Iris pigment epithelial cell (primary cell): Measurements from ENCODE around the gene TMEM18.
"Not testable (repeated sequence)": the region's sequence is repeated elsewhere in the genome, so short reads cannot be mapped to it uniquely, and the experiment has no call there.

Experiments used
- DNase-seq: peaks from one replicate; pipeline ENCODE4 v3.0.0-alpha.2; 2011; ENCODE audit warnings: low read depth

Gene TMEM18

GRCh38 chr2:693606-694005 is 16.4 kb upstream of the TMEM18 start:
- peak; percentile 20 for DNase-seq

DNA sequence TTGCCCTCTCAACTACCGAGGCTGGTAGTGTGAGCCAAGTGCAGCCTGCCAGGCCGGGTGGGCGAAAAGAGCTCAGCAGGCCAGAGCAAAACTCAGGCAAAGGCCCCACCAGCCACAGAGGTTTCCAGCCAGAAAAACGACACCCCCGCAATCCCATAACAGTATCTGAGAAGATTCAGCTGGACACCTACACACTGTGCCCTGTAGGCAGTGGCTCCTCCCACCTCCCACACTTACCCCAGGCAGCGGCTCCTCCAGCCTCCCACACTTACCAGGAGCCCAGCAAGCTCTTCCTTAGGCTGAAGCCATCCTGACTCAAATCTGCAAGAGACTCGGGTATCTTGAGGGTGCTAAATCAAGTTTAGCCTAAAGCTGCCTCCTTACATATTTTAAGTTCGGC is 15.6 kb upstream of the TMEM18 start:
- no peak for DNase-seq

GRCh38 chr2:691821-692761 is 14.9 kb upstream of the TMEM18 start:
- DNase-seq = no peak

DNA sequence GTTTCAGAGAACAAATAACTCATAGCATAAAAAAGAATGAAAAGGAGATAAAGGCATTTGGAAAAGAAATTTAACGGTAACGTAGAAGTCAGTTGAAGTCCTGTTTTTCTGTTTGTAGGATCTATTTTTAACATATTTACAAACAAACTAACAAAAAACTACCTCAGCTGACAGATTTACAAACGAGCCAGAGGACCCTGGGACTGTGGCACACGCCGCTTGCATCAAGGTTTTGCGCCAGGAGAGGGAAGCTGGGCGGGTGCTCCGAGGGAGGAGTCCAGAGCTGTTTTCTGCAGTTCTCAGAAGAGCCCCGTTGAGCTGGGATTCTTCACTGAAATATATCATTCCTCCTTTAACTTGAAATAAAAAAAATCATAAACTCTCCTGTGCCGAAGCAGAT is 13.6 kb upstream of the TMEM18 start:
- no peak for DNase-seq

DNA sequence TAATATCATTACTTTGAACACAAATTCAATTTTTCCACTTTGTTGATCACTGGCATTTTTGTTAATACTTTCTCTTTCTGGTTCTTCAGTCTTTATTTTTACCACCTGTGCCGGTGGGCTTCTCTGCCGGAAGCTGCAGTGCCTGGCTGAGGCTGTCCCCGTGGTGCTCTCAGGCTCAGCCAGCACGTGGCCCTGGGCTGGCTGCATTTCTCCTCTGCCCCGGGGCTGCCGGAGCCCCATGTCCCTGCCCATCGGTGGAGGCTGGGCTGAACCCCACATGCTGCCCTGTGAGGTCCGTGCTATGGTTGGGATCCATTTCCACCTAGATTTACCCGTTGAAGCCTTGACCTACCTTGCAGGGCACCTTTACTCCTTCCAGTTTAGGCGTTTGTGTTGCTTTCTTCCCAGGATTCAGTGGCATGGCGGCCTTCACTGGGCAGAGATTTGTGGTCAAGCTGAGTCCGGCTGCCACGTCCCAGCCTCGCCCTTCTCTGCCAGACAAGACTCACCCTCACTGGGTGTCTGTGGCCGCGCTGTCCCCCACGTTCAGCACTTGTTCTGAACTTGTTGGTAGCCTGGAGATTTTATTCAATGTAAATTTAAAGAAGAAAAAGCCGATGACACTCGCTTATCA is 12.8 kb upstream of the TMEM18 start:
- DNase-seq = no peak

- no peak for DNase-seq
Measured at GRCh38 chr2:689237-689636, 12.0 kb upstream of the TMEM18 start.

- no peak for DNase-seq
Measured at GRCh38 chr2:688504-689076, 11.4 kb upstream of the TMEM18 start.

DNA sequence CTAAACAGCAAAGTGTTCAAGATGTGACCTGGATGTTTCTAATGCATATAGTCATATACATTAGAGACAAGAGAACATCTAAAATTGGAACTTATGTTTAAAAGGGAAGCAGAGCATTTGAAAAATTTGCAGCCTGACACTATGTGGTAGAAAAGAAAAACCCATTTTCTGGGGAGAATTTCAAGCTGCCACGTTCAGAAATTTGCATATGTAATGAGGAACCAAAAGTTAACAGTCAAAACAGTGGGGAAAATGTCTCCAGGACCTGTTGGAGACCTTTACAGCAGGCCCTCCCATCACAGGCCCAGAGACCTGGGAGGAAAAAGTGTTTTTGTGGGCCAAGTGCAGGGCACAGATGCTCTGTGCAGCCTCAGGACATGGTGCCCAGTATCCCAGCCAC is 8.2 kb upstream of the TMEM18 start:
- no peak for DNase-seq

GRCh38 chr2:684913-685312 is 7.7 kb upstream of the TMEM18 start:
- not testable (repeated sequence) for DNase-seq

DNA sequence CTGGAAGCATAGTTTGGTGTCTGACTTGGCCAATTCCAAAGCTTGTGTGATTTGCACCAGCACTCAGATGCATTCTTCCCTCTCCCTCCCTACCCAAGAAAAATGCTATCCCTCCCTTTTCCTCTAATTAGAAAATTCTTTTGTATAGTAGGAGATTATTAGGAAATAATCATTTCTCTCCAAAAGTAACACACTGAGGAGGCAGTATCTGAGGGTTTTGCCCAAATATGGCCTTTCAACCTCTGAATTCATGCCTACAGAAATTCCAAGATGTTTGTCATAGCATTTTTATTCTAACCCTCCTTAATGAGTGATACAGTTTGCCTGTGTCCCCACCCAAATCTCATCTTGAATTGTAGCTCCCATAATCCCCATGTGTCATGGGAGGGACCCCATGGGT is 5.0 kb upstream of the TMEM18 start:
- DNase-seq = no peak

DNA sequence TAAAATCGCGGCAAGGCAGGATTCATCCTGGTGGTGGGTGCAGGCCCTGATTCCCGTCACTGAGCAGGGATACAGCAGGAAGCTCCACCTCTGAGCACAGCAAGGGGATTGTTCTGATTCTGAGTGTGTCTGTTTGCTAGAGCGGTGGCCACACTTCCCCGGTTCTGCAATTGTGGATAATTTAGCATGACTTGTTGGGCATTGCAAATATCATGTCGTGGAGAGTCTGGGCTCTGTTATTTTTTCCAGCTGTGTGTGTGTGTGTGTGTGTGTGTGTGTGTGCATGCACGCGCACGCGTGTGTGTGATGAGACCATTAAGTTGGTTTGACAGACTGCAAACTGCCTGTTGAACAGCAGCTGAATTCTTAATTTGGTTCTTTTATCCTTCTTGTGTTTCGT is 4.1 kb upstream of the TMEM18 start:
- no peak for DNase-seq

DNA sequence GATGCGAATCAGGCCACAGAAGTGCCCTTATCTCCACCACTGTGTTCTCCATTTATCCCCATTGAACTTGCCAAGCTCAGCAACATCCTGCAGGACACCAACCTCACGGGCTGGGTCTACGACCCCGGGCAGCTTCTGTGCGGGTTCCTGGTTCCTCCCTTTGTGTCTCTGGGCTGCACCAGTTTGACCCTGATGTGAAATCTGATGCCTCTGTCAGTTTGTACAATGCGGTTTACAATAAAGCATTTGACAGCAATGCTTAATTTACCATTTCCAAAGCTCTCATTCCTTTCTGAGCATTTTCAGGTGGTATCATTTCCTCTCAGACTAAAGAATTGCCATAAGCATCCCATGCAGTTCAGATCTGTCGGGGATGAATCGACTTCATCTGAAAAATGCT is 3.3 kb upstream of the TMEM18 start:
- no peak for DNase-seq

DNA sequence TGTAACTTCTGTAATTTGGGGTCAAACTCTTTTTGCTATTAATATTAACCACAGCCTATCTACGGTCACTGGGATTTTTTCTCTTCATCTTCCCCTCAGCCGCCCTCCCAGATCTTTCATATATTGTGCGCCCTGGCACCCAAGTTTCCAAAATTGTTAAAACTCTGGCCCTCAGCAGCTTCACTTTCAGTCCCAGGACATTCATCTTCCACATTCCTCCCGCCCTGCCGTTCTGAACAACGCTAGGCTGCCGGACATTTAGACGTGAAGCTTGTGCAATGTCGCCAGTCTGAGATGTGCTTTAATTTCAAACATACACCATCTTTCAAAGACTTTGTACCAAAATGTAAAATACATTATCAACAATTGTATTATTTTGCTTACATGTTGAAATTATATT is 1.8 kb upstream of the TMEM18 start:
- no peak for DNase-seq

- no peak for DNase-seq
Measured at GRCh38 chr2:677959-678550, 849 bp upstream of the TMEM18 start.

DNA sequence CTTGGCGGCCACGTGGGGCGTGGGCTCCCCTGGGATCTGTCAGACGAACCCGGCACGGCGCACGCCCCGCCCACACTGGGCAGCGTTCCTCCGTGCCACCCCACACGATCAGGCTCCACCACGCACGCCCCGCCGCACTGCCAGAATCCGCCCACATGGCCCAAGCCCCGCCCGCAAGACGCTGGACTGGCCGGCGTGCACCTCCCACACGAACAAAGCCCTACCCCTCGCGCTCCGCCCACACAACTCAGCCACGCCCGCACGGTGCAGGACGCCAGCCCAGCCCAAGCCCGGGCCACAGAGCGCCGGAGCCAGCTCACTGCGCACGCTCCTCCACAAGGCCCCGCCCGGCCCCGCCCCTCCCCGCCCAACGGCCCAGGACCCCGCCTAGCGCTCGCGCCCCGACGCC is 555 bp downstream of the TMEM18 start:
- DNase-seq = peak; percentile 99

DNA sequence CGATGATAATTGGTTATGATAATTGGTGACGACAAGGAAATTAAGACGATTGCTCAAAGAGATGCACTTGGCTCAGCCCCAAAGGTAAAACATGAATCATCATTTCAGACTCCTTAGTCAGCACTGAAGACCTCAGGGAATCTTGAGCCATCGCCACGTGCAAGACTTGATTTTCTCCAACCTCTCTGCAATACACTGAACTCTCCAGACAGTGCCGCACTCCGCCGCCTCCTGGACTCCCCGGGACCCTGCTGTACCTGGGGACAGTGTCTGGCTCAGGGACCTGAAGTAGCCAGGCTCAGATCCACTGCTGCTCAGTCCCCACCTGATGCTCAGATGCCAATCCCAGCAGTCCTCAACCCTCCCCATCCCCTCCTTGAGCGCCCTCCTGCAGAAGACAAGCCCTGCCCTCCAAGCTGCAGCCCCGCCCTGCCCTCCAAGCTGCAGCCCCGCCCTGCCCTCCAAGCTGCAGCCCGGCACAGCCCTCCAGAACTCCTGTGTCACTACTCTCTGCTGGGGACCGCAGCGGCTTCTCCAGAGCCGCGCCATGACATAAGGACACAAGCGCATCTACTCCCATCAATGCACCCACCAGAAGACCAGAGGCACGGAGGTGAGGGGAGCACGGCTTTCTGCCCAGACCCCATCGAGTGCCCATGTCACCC is 1.1 kb downstream of the TMEM18 start:
- DNase-seq = peak; percentile 96

DNA sequence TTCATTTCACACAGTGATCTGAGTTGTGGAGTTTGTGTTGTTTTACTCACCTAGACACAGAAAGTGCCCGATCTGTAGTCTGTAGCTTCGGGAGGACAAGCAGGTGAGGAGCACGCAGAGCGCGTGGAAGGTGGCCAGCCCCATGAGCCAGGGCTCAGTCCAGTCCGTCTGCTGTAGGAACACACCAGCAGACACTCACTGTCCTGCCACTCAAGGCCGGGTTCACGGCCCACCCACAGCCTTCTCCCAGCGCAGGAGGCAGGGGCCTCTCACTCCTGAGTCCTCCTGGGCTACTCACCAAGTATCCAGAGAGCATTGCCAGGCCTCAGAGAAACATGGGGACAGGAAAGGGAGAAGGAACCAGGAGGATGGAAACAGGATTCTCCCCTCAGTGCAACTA is 1.7 kb downstream of the TMEM18 start:
- peak; percentile 30 for DNase-seq

DNA sequence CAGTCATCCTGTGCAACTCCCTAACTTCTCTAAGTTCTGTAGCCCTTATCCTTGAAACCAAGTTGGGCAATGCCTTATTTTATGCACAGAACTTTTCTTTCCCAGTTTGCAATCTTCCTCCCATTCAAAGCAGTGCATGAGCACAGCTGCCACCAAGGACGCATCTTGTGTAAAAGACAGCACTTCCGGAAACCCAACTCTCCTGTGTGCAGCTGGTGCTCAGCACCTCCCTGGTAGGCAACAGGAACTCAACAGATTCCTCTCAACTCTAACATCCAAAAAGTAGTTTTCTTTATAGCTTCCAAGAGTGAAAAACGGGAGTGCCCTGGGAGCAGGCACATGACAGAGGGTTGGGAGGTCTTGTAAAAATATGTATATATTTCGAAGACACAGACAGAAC is 2.2 kb downstream of the TMEM18 start:
- DNase-seq = no peak

DNA sequence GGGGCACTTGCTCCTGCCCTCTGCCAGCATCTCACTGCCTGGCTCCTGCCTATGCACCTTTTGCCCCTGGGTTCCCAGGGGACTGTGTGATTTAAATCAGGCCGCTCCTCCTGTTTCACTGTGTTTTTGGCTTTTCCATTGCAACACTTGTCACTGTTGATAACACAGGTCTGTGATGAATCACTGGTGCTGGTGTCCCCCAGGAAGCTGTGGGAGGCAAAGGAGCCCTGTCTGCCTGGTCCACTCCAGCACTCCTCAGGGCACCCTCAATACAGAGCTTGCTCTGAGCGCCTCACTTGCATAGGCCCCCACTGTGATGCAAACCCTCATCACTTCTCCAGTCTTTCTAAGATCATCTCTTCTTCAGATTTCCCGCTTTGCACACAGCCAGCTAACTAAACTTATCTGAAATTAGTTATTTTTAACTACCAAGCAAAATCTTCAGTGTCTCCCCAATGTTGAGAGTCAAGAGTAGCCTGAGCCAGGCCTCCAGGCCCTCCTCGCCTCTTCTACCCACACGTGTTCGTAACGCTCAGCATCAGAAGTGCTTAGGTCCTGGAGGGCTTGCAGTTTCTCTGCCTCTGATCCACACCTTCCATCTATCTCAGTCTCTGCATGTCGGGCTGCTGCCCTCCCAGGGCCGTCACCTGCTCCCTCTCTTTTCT is 2.8 kb downstream of the TMEM18 start:
- peak; percentile 27 for DNase-seq

- peak; percentile 65 for DNase-seq
Measured at GRCh38 chr2:673615-674320, 3.4 kb downstream of the TMEM18 start.

GRCh38 chr2:673016-673415 is 4.2 kb downstream of the TMEM18 start:
- no peak for DNase-seq
